ENCODE measurements around the gene TGM4. TPM values are rescaled to one million over a fixed set of nuclear protein-coding genes. Genes with fewer than 3 reads are reported as not detected.

TGM4 gene
- total RNA-seq, 4 donors from 2014 or later = 0.26 to 1.4 (median 1.3) TPM; not detected in 1

- intact Hi-C loops (cut with DNase I; ENCODE audit: low total_unique reads) = no loop called here
- no peak for DNase-seq (ENCODE audit: low spot score in 2 of 2)
- H3K4me3 ChIP-seq (ENCODE audit: low read depth, poor library complexity, severe bottlenecking) = no peak overlapping the region
- TF ChIP-seq POLR2A (IDR thresholded peaks at IDR 0.05) (no peak), CTCF (IDR thresholded peaks at IDR 0.05) (no peak)
- 30 to 34% methylated on average over 2 of the region's 2 CpGs for WGBS, 2 donors
Observed at GRCh38 chr3:44903314-44903713, 28.9 kb downstream of the TGM4 start.

- no peak overlapping the region for H3K4me3 ChIP-seq (ENCODE audit: low read depth, poor library complexity, severe bottlenecking)
- 85 to 87% methylated on average over 15 of the region's 15 CpGs for WGBS, 2 donors
- TF ChIP-seq CTCF (IDR thresholded peaks at IDR 0.05) = no peak
- no peak for TF ChIP-seq POLR2A (IDR thresholded peaks at IDR 0.05)
- intact Hi-C loops (cut with DNase I; ENCODE audit: low total_unique reads) = no loop called here
- no peak for DNase-seq (ENCODE audit: low spot score in 2 of 2)
Observed at GRCh38 chr3:44903751-44904150, 29.3 kb downstream of the TGM4 start.

- intact Hi-C loops (cut with DNase I; ENCODE audit: low total_unique reads) = no loop called here
- WGBS, 2 donors = 61 to 71% methylated on average over 3 of the region's 3 CpGs
- H3K4me3 ChIP-seq (ENCODE audit: low read depth, poor library complexity, severe bottlenecking) = no peak overlapping the region
- TF ChIP-seq POLR2A (IDR thresholded peaks at IDR 0.05) = no peak
- no peak for TF ChIP-seq CTCF (IDR thresholded peaks at IDR 0.05)
- DNase-seq (ENCODE audit: low spot score in 2 of 2) = no peak
Observed at GRCh38 chr3:44905446-44906157, 31.2 kb downstream of the TGM4 start.

GRCh38 chr3:44906997-44907396 is 32.6 kb downstream of the TGM4 start:
- 67 to 69% methylated on average over 4 of the region's 4 CpGs for WGBS, 2 donors
- H3K4me3 ChIP-seq (ENCODE audit: low read depth, poor library complexity, severe bottlenecking) = no peak overlapping the region
- intact Hi-C loops (cut with DNase I; ENCODE audit: low total_unique reads) = no loop called here
- no peak for DNase-seq (ENCODE audit: low spot score in 2 of 2)
- TF ChIP-seq CTCF (IDR thresholded peaks at IDR 0.05) = no peak
- no peak for TF ChIP-seq POLR2A (IDR thresholded peaks at IDR 0.05)

GRCh38 chr3:44907612-44908011 is 33.2 kb downstream of the TGM4 start:
- no peak for DNase-seq (ENCODE audit: low spot score in 2 of 2)
- intact Hi-C loops (cut with DNase I; ENCODE audit: low total_unique reads) = no loop called here
- WGBS, 2 donors = 71 to 75% methylated on average over 4 of the region's 4 CpGs
- no peak for TF ChIP-seq CTCF (IDR thresholded peaks at IDR 0.05)
- no peak for TF ChIP-seq POLR2A (IDR thresholded peaks at IDR 0.05)
- H3K4me3 ChIP-seq (ENCODE audit: low read depth, poor library complexity, severe bottlenecking) = no peak overlapping the region

- intact Hi-C loops (cut with DNase I; ENCODE audit: low total_unique reads) = no loop called here
- H3K4me3 ChIP-seq (ENCODE audit: low read depth, poor library complexity, severe bottlenecking) = no peak overlapping the region
- no peak for DNase-seq (ENCODE audit: low spot score in 2 of 2)
- TF ChIP-seq CTCF (IDR thresholded peaks at IDR 0.05) (no peak), POLR2A (IDR thresholded peaks at IDR 0.05) (no peak)
- WGBS, 2 donors = 31 to 45% methylated on average over 2 of the region's 2 CpGs
Observed at GRCh38 chr3:44909063-44909462, 34.7 kb downstream of the TGM4 start.

Measured in lower leg skin (tissue), 4 donors.